ENCODE measurements around the gene MPP7. TPM values are rescaled to one million over a fixed set of nuclear protein-coding genes. Genes with fewer than 3 reads are reported as not detected.

The MPP7 gene
- total and polyA plus RNA-seq, 2 of the 8 experiments (the other 6 are each of a cell fraction or from before 2014, with no cell fraction given), result 1.9 to 9.3 TPM

DNA sequence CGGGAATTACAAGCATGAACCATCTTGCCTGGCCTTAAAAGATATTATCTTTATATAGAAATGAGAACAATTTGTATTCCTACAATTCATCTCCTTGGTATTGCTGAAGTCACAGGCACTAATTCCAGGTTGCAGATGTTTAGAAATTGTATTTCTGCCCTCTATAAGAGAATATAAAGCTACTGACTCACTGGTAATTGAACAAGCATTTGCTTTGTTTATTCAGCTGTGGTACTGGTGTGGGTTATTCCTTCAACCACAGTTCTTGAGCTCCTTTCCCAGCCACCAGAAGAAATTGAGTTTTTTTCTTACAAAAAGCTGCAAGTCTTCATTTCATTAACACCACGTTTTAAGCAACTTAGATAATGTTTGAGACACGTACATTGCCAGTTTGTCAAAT, 29.0 kb upstream of the MPP7 start:
- H4K8ac ChIP-seq (ENCODE audit: extremely low read depth, insufficient read depth, low read length), result no peak overlapping the region
- no peak overlapping the region for H2BK120ac ChIP-seq (replicated peaks; ENCODE audit: low read depth, low read length)
- no peaks in the 10 kb centered on the region for H3K79me2 ChIP-seq (ENCODE audit: control insufficient read depth in 1 of 2, insufficient read depth in 2 of 2, low read length in 2 of 2)
- H3K56ac ChIP-seq (replicated peaks; ENCODE audit: insufficient read length, low read depth, low read length), result no peak overlapping the region
- H2AFZ ChIP-seq (ENCODE audit: low read length), result no peak overlapping the region
- no peak overlapping the region for H3K9ac ChIP-seq (replicated peaks in 1 of 4; ENCODE audit: extremely low read depth in 1 of 4, low read depth in 3 of 4, low read length in 3 of 4)
- WGBS, 2 experiments (ENCODE audit: extremely low coverage in 1 of 2, insufficient coverage in 1 of 2, insufficient read length in 1 of 2, insufficient replicate concordance in 2 of 2, low coverage in 1 of 2, low lambda C conversion rate in 2 of 2, missing lambda C conversion rate in 1 of 2), result 81% methylated on average over 3 of the region's 3 CpGs; no CpG with 5 or more reads in 1 of the 2 experiments
- no peaks in the 10 kb centered on the region for H3K27me3 ChIP-seq (replicated peaks in 1 of 4; ENCODE audit: control insufficient read depth in 3 of 4, extremely low read depth in 1 of 4, insufficient read depth in 3 of 4, low read length in 3 of 4)
- POLR2A ChIA-PET (ENCODE audit: partially characterized antibody), result no interaction called here
- H3K4me3 ChIP-seq (ENCODE audit: extremely low read depth in 1 of 4, insufficient read depth in 2 of 4, low read depth in 3 of 4, low read length in 4 of 4), result no peak overlapping the region
- no peak overlapping the region for H4K91ac ChIP-seq (replicated peaks; ENCODE audit: insufficient read length, low read length)
- no peaks in the 10 kb centered on the region for H3K36me3 ChIP-seq (ENCODE audit: control insufficient read depth in 2 of 4, insufficient read depth in 4 of 4, low read length in 3 of 4)
- FAIRE-seq (no peak), DNase-seq (ENCODE audit: low read depth in 1 of 2, low spot score in 2 of 2) (no peak)
- H3K14ac ChIP-seq (ENCODE audit: insufficient read length), result no peak overlapping the region
- no peak overlapping the region for H3K18ac ChIP-seq (ENCODE audit: extremely low read depth, low read length)
- H3K27ac ChIP-seq (ENCODE audit: low read depth, low read length), result no peak overlapping the region
- no peak overlapping the region for H2BK15ac ChIP-seq (ENCODE audit: low read length)
- peaks cover 0 to 5% (median under 1%) of the 10 kb centered on the region in 4 experiments; a peak in 3 of 7 replicates for H3K4me1 ChIP-seq (replicated peaks in 1 of 4; ENCODE audit: control insufficient read depth in 3 of 4, insufficient read depth in 4 of 4, low read length in 3 of 4)
- H2BK20ac ChIP-seq (ENCODE audit: low read length), result no peak overlapping the region
- no peaks in the 10 kb centered on the region for H3K9me3 ChIP-seq (ENCODE audit: insufficient read depth in 2 of 2, low read depth in 1 of 2, low read length in 1 of 2)
- no peak for TF ChIP-seq SUZ12 (IDR thresholded peaks at IDR 0.05; ENCODE audit: low read length)
- no peak for TF ChIP-seq SIX5 (IDR thresholded peaks at IDR 0.05; ENCODE audit: low read depth, low read length)
- no peak for TF ChIP-seq RXRA (IDR thresholded peaks at IDR 0.05; ENCODE audit: insufficient read depth, low read depth, low read length)
- no peak for TF ChIP-seq FOSL1 (IDR thresholded peaks at IDR 0.05; ENCODE audit: insufficient read depth, low read depth, low read length)
- TF ChIP-seq NANOG (IDR thresholded peaks at IDR 0.05; ENCODE audit: insufficient read depth, low read depth, low read length, poor library complexity, severe bottlenecking), result no peak
- no peak for TF ChIP-seq JUN (IDR thresholded peaks at IDR 0.05; ENCODE audit: low read depth, low read length)
- TF ChIP-seq ZNF274 (IDR thresholded peaks at IDR 0.05; ENCODE audit: borderline replicate concordance, extremely low read depth, low read length), result no peak
- TF ChIP-seq POLR2AphosphoS5 (IDR thresholded peaks at IDR 0.05; ENCODE audit: low read depth, low read length), result no peak
- TF ChIP-seq CTBP2 (IDR thresholded peaks at IDR 0.05; ENCODE audit: borderline replicate concordance, insufficient read depth, insufficient read length, low read length), result no peak
- TF ChIP-seq RAD21 (IDR thresholded peaks at IDR 0.05 in 1 of 2, conservative IDR thresholded peaks at IDR 0.05 in 1 of 2; ENCODE audit: low read depth in 2 of 2, low read length in 2 of 2), result no peak
- TF ChIP-seq EZH2 (IDR thresholded peaks at IDR 0.05; ENCODE audit: low read depth, low read length, severe bottlenecking), result no peak
- no peak for TF ChIP-seq TCF12 (IDR thresholded peaks at IDR 0.05; ENCODE audit: low read depth, low read length)
- no peaks in the 10 kb centered on the region; the same call in 1 of the 2 replicates for H3K23me2 ChIP-seq (ENCODE audit: low read depth, low read length)
- no peak overlapping the region for H2AK5ac ChIP-seq (ENCODE audit: low read depth, low read length)
- no peak overlapping the region for H3K23ac ChIP-seq (ENCODE audit: insufficient read length)
- H3K4me2 ChIP-seq (ENCODE audit: insufficient read depth in 1 of 2, low read depth in 2 of 2, low read length in 2 of 2), result no peak overlapping the region
- no peak overlapping the region for H2BK5ac ChIP-seq (ENCODE audit: low read depth, low read length)
- H4K5ac ChIP-seq (ENCODE audit: insufficient read length, low read depth, low read length), result no peak overlapping the region
- H4K20me1 ChIP-seq (replicated peaks in 1 of 2; ENCODE audit: control insufficient read depth in 1 of 2, insufficient read depth in 2 of 2, low read length in 2 of 2), result no peaks in the 10 kb centered on the region
- CTCF ChIA-PET (ENCODE audit: partially characterized antibody), result interaction anchor here (0.6 to 1.9 kb wide), 5 partner anchors 14 to 340 kb away, joined by 3 to 7 read pairs (median 3); partner anchors contain the start of gene MPP7
- no peak overlapping the region for H3K4ac ChIP-seq (replicated peaks; ENCODE audit: insufficient read length, low read depth, low read length)
- no peaks in the 10 kb centered on the region for H3K79me1 ChIP-seq (ENCODE audit: low read depth, low read length)
- H2BK12ac ChIP-seq (ENCODE audit: low read depth, low read length), result no peak overlapping the region

Data from H1 (cell line).